HG02852 (cell line): Measurements from ENCODE around the gene BBIP1.

ENCODE experiments used
- ATAC-seq: cut with Tn5 transposase; IDR thresholded peaks from one replicate; pipeline ENCODE4 v1.9.1; 2021; ENCODE audit warnings: mild to moderate bottlenecking, moderate library complexity; ENCODE audit not compliant: unreplicated experiment

The BBIP1 gene

DNA sequence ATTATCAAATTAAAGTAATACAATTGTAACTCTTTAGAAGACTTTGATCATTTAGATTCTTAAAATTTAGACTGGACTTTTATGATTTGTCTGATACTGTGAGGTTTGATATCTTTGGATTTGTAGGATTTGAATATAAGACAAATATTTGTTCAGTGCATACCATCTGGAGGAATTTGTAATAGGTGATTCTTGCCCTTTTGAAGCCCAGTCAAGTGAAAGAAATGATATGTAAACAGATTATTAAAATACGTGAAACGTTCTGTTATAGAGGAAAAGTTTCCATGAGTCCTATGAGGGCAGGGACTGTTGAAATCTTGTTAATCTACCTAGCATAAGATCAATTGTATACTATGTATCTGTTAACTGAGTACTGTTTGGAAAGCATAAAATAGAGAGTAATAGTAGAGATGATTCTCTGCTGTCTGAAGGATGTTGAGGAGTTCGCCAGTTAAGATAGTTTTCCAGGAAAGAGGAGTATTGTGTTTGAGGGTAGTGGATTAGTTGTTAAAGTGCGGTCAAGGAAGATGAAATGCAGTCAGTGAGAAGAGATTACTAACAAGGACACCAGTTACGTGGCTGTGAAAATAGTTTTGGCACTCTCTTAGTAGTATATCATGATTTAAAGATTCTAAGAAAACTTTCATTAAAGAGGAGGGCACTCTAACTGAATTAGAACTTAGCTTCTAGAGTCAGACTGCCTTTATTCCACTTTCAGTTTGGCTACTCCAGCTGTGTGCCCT, 32.9 kb downstream of the BBIP1 start:
- ATAC-seq, result no peak

DNA sequence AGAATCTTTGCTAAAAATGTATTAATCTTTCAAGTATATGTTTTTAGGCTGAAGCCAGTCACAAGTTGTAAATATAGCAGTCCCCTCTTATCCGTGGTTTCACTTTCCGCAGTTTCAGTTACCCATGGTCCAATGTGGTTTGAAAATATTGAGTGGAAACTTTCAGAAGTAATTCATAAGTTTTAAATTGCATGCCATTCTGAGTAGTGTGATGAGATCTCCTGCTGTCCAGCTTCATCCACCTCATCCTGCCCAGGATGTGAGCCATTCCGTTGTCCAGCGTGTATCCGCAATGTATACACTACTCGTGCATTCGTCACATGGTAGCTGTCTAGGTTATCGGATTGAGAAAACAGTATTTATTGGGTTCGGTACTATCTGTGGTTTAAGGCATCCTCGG, 35.1 kb downstream of the BBIP1 start:
- no peak for ATAC-seq

- no peak for ATAC-seq
These were observed 37.1 kb downstream of the BBIP1 start for GRCh38 chr10:110881905-110882304.

GRCh38 chr10:110881247-110881646, 37.7 kb downstream of the BBIP1 start:
- ATAC-seq, result no peak

- no peak for ATAC-seq
These were observed 39.0 kb downstream of the BBIP1 start for GRCh38 chr10:110880012-110880411.

DNA sequence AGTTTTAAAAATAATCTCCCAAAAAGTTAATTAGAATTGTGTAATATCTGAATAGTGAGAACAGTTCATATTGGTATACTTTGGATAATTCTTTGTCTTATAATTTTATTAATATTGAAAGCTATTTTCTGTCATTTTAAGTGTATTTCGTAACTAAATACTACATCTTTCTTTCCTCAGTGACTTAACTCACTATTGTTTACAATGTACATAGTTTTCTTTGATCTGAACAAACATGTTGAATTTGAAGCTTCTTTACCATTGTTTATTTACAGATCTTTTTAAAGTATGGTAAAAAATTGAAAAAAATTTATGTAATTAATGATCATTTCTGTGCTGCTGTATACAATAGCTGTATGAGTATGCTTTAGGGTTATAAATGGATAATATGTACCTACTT, 42.2 kb downstream of the BBIP1 start:
- ATAC-seq, result no peak

GRCh38 chr10:110876000-110876399, 43.0 kb downstream of the BBIP1 start:
- ATAC-seq, result no peak

DNA sequence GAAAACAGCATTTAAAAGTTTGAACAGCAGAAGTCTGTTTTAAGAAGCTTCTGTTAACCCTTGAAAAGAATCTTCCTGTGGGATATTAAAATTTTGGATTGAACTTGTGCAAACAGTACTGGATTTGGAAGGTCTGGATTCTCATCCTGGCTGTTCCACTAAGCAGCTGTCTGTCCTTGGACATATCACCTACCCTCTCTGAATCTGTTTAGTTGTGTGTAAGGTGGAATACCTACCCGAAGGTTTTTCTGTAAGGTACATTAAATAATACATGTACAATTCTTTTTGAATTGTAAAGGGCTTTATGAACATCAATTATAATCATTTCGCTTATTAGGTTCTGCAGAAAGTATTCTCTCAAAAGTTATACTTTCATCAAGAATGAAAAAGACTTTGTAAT, 45.0 kb downstream of the BBIP1 start:
- ATAC-seq, result no peak

DNA sequence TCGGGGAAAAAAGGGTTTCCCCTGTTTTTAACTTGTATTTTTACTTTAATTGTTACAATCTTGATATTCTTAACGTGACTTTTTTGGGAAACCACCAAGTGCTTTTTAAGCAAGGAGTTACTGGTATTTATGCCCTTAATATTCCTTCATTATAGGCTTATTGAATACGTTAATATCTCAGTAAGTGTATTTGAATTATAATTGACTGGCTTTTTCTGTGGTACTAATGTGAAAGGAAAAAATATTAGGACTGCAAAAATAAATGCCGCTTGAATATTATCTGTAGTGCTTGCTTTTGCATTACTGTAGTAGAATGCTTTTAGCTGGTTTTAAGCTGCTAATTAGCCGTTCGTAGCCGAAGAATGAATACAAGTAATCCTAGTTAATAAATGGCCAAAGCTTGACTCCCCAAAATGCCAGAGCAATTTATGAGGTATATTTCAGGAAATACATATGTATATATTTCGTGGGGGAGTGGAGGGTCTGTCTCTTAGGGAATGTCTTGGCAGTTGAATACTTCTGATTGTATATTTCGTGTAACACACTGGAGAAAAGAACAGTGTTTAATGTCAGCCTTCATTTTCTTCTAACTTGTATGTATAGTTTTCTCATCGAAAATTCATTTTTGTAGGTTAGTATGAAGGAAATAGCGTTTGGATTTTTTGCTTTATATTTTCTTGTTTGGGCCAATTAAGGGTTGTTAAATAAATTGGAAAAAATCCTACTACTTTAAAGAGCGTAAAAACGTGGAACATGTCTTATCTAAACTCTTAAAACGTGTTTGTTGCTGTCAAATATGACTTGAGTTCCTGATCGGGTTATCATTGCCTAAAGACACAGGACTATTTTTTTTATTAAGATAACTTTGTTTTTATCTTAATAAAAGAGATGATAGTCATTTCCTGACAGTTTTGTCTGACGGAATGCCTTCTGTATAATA, 45.7 kb downstream of the BBIP1 start:
- ATAC-seq, result no peak

DNA sequence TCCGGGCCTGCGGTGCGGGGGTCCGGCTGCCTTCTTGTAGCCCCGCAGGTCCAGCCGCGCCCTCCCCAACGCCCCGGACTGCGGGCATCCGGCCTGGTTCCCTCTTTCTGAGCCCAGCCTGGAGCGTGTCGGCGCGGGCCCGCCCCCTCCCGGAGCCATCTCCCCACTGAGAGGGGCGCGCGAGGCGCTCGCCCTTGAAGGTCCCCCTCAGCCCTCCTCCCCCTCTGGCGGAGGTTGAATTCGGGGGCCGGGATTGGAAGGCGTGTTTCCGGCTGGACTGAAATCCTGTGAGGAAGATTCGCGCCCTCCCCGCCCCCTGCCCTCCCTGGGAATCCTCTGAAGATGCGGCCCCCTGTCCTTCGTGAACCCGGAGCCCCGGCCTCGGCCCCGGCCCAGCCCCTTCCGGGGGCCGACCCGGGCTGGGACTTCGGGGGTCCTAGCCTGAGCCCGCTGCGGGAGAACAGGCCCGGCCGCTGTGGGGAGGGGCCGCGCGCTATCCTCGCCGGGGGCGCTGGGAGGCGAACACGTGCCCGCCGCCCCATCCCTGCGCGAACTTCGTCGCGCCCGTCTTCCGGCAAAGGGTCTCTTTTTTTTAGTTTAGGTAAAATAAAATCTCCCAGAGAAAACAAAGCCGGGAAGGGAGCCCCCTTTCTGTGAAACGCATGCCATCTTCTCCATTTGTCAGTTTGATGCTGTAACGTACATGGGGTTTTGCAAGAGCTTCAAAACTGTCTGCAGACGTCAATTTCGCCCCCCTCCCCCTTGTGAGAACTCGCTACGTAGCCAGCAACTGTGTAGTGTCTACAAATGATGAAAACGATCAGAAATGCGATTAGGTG, 46.6 kb downstream of the BBIP1 start:
- peak; percentile 42 for ATAC-seq

DNA sequence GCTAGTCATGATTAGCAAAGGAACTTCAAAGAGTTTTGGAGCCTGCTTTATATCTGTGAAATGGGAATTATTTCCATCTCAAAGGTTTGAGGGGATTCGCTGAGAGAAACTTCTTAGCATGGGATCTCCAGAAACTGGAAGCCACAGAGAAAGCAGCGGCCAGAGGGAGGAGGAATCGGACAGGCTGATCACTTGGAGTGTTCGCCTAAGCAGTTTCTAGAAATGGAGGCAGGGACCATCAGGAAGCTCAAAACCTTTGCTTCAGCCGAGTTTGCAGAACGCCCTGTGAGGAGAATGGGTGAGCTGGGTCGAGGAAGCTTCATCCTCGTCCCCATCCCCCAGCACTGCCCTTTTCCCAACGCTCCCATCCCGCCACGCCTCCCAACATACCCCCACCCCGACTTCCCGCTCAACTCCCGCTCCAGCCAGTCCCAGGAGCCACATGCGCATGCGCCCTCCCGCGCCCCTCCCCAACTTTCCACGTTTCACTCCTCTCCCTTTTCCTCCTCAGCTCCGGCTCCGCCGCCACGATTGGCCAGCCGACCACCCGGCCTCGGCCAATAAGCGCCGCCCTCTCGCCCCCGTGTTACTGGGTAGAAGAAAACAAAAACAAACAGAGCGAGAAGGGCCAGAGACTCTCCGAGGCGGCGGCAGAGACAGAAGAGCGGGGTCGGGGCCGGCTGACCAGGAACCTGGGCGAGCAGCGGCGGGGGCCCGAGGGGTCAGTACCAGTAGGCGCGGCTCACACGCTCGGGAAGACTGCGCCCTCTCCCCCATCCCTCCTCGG, 47.5 kb downstream of the BBIP1 start, which contains the start of gene PDCD4:
Gene PDCD4, plus strand, starts transcription at position 631 of the 787 bp plus-strand sequence. CDS start 4,100 bp downstream, outside the sequence.
- peak; percentile 78 for ATAC-seq

- ATAC-seq, result no peak
These were observed 48.1 kb downstream of the BBIP1 start for GRCh38 chr10:110870823-110871297.

DNA sequence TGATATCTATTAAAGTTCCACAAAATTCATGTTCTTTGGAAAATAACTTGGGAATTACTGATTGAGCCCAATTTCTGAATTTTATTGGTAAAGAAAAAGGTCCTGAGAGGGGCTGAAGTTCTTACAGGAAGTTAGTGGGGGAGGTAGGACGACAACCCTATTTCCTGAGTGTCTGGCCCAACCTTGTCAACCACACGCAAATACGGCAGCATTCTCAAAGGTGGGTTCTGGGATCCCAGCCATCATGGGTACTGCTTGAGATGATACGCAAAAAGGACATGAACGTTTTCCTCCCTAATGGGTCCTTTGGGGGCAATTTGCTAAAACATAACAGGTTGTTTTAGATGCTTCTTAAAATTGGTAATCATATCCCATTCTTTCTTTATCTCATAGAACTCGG, 50.0 kb downstream of the BBIP1 start:
- ATAC-seq, result no peak

GRCh38 chr10:110867807-110868465, 51.0 kb downstream of the BBIP1 start:
- no peak for ATAC-seq

- peak; percentile 26 for ATAC-seq
These were observed 51.8 kb downstream of the BBIP1 start for GRCh38 chr10:110867011-110867806.

DNA sequence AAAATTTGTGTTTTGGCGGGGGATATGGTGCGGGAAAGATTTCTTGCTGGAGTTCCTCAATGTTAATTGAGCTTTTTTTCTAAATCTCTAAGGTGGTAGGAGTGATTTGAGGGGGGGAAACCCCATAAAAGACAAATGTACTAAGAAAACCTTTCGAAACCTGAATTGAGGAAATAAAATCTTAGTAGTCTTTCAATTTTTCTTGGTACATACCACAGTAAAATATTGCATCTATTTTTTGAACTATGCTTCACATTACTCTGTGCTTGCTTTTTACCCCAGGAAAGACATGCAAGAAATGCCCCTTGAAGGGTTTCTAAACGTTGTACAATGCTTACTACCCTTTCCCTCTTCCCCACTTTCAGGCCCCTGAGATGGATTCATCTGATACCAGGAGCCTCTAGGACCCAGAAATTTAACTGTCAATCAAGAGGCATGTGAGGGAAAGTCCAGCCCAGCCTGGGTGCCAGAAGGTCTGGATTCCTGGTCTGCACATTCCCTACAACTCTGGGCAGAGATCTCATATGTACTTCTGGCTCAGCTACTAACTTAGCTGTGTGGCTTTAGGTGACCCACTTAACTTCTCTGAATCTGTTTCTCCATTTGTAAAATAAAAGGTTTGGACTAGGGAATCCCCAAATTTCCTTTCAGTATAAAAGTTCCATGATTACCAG, 53.0 kb downstream of the BBIP1 start:
- no peak for ATAC-seq

- no peak for ATAC-seq
These were observed 53.7 kb downstream of the BBIP1 start for GRCh38 chr10:110865186-110865808.

DNA sequence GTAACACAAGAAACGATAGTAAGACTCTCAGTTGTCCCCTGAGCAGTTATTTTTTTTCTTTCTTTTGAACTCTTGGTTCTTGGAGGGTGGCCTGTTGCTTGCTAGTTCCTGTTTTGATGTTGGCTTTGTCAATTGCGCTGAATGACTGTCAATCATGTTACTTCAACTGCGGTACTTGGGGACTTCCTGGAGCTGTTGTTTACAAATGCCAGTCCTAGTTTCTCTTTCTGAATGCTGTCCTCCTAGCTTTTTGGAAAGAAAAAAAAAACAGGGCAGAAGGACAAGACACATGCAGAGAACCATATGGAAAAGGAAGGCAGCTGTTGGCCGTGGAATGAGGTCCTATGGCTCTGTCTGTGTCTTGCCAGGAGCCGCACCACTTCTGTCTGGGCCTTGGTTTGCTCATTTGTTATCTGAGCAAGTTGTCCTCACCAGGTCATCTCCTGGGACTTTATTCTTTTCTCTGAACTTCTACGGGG, 54.3 kb downstream of the BBIP1 start:
- peak; percentile 59 for ATAC-seq
